ENCODE data around the gene MICALL2.

The MICALL2 gene

GRCh38 chr7:1449501-1449900 is 9.8 kb downstream of the MICALL2 start:
- no peaks in the 10 kb centered on the region for H3F3A ChIP-seq (ENCODE audit: insufficient read depth)
- no peaks in the 10 kb centered on the region; the same call in 1 of the 2 replicates for H4K20me1 ChIP-seq (ENCODE audit: low read depth, low read length)
- H3K79me2 ChIP-seq (ENCODE audit: insufficient read depth, low read length): no peaks in the 10 kb centered on the region
- TF ChIP-seq EZH2phosphoT487 (conservative IDR thresholded peaks at IDR 0.05; ENCODE audit: low read length) (no peak), CTCF (IDR thresholded peaks at IDR 0.05; ENCODE audit: insufficient read depth, low read length, poor library complexity, severe bottlenecking) (no peak)
- no peaks in the 10 kb centered on the region for H3K9me3 ChIP-seq (ENCODE audit: insufficient read depth, low read length)
- H3K9me2 ChIP-seq (replicated peaks; ENCODE audit: insufficient read depth, low read length): no peaks in the 10 kb centered on the region
- H3K4me3 ChIP-seq (ENCODE audit: insufficient read depth, low read length, poor library complexity, severe bottlenecking): no peak overlapping the region
- H3K9ac ChIP-seq (ENCODE audit: low read length): no peak overlapping the region
- H3K27ac ChIP-seq (ENCODE audit: low read depth, low read length): no peak overlapping the region
- H2AFZ ChIP-seq (ENCODE audit: low read depth, low read length, severe bottlenecking): no peak overlapping the region
- no peaks in the 10 kb centered on the region for H3K36me3 ChIP-seq (ENCODE audit: low read length)
- no peaks in the 10 kb centered on the region for H3K27me3 ChIP-seq (ENCODE audit: low read length)
- no peak overlapping the region for H3K4me2 ChIP-seq (ENCODE audit: low read depth, low read length, poor library complexity, severe bottlenecking)

GRCh38 chr7:1448958-1449357 is 10.3 kb downstream of the MICALL2 start:
- no peaks in the 10 kb centered on the region for H3F3A ChIP-seq (ENCODE audit: insufficient read depth)
- H3K79me2 ChIP-seq (ENCODE audit: insufficient read depth, low read length): no peaks in the 10 kb centered on the region
- no peaks in the 10 kb centered on the region for H3K9me2 ChIP-seq (replicated peaks; ENCODE audit: insufficient read depth, low read length)
- no peaks in the 10 kb centered on the region for H3K36me3 ChIP-seq (ENCODE audit: low read length)
- no peak overlapping the region for H3K4me3 ChIP-seq (ENCODE audit: insufficient read depth, low read length, poor library complexity, severe bottlenecking)
- no peaks in the 10 kb centered on the region for H3K27me3 ChIP-seq (ENCODE audit: low read length)
- H3K27ac ChIP-seq (ENCODE audit: low read depth, low read length): no peak overlapping the region
- no peaks in the 10 kb centered on the region; the same call in 1 of the 2 replicates for H4K20me1 ChIP-seq (ENCODE audit: low read depth, low read length)
- no peaks in the 10 kb centered on the region for H3K9me3 ChIP-seq (ENCODE audit: insufficient read depth, low read length)
- no peak overlapping the region for H2AFZ ChIP-seq (ENCODE audit: low read depth, low read length, severe bottlenecking)
- no peak overlapping the region for H3K4me2 ChIP-seq (ENCODE audit: low read depth, low read length, poor library complexity, severe bottlenecking)
- no peak overlapping the region for H3K9ac ChIP-seq (ENCODE audit: low read length)
- TF ChIP-seq CTCF (IDR thresholded peaks at IDR 0.05; ENCODE audit: insufficient read depth, low read length, poor library complexity, severe bottlenecking) (no peak), EZH2phosphoT487 (conservative IDR thresholded peaks at IDR 0.05; ENCODE audit: low read length) (no peak)

- Histone ChIP-seq H3K36me3 (ENCODE audit: low read length) (no peaks in the 10 kb centered on the region), H3K9me3 (ENCODE audit: insufficient read depth, low read length) (no peaks in the 10 kb centered on the region), H3K9ac (ENCODE audit: low read length) (no peak overlapping the region), H3K9me2 (replicated peaks; ENCODE audit: insufficient read depth, low read length) (no peaks in the 10 kb centered on the region), H3K4me2 (ENCODE audit: low read depth, low read length, poor library complexity, severe bottlenecking) (no peak overlapping the region), H2AFZ (ENCODE audit: low read depth, low read length, severe bottlenecking) (no peak overlapping the region), H3K79me2 (ENCODE audit: insufficient read depth, low read length) (no peaks in the 10 kb centered on the region), H3K27ac (ENCODE audit: low read depth, low read length) (no peak overlapping the region), H3K4me3 (ENCODE audit: insufficient read depth, low read length, poor library complexity, severe bottlenecking) (no peak overlapping the region), H3F3A (ENCODE audit: insufficient read depth) (no peaks in the 10 kb centered on the region), H3K27me3 (ENCODE audit: low read length) (no peaks in the 10 kb centered on the region), H4K20me1 (ENCODE audit: low read depth, low read length) (no peaks in the 10 kb centered on the region)
- TF ChIP-seq CTCF (IDR thresholded peaks at IDR 0.05; ENCODE audit: insufficient read depth, low read length, poor library complexity, severe bottlenecking) (no peak), EZH2phosphoT487 (conservative IDR thresholded peaks at IDR 0.05; ENCODE audit: low read length) (no peak)
These were observed 11.6 kb downstream of the MICALL2 start for GRCh38 chr7:1447551-1448244.
